Measurements from ENCODE around the gene RPS15A.

DNA sequence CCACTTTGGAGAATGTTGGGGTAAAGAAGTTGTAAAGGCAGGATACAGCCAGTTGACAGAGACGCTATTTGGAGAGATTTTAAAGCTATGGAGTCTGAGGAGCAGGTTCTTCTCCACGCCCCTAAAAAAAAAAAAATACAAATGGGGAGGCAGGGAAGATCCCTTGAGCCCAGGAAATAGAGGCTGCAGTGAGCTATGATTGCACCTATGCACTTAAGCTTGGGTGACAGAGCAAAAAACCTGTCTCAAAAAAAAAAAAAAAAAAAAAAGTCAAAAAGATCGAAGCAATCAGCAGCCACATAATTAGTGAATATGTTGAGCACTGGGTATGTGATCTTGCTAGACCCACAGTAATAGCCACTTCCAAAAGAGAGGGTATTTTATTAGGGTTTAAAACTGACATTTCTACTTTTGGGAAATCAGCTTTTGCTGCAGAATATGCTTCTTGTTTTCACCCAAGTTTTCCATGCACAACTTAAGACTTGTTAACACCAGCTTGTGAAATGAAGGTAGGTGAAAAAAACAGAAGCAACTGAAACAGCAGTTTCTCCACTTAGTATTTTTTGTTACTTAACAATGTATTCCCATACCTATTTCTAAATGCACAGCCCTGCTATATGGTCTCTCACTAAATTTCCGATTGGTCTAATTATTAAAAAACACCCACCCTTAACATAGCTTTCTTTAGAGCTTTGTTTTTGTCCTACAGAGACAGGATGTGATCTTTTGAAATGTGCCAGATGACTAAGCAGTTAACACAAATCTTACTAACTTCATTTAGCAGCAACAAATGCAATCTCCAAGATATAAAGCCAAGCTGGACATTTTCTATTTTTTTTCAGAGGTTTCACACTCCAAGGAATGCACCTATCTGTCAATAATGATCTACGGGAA lies 13.7 kb upstream of the RPS15A start:
- TF ChIP-seq, protein P1, sequence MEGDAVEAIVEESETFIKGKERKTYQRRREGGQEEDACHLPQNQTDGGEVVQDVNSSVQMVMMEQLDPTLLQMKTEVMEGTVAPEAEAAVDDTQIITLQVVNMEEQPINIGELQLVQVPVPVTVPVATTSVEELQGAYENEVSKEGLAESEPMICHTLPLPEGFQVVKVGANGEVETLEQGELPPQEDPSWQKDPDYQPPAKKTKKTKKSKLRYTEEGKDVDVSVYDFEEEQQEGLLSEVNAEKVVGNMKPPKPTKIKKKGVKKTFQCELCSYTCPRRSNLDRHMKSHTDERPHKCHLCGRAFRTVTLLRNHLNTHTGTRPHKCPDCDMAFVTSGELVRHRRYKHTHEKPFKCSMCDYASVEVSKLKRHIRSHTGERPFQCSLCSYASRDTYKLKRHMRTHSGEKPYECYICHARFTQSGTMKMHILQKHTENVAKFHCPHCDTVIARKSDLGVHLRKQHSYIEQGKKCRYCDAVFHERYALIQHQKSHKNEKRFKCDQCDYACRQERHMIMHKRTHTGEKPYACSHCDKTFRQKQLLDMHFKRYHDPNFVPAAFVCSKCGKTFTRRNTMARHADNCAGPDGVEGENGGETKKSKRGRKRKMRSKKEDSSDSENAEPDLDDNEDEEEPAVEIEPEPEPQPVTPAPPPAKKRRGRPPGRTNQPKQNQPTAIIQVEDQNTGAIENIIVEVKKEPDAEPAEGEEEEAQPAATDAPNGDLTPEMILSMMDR (IDR thresholded peaks at IDR 0.05): no peak
- no peak for TF ChIP-seq EP300 (IDR thresholded peaks at IDR 0.05)

Data from tibial nerve (tissue), 4 donors.